WERI-Rb-1 (cell line): ENCODE measurements around the gene RAI1.

Experiments
- DNase-seq: peaks from one replicate; pipeline ENCODE4 v3.0.0-alpha.2; 2020
- H3K27ac ChIP-seq: fragments of 250-450 bp; sonication (Bioruptor Pico); 2 replicates; pipeline ENCODE4 v1.5.1; 2020; ENCODE audit warnings: mild to moderate bottlenecking, moderate library complexity
- H3K27me3 ChIP-seq: fragments of 250-450 bp; sonication (Bioruptor Pico); 2 replicates; pipeline ENCODE4 v1.5.1; 2021; ENCODE audit warnings: mild to moderate bottlenecking, low read depth, moderate library complexity; ENCODE audit not compliant: insufficient read depth, severe bottlenecking
- H3K36me3 ChIP-seq: fragments of 250-450 bp; sonication (Bioruptor Pico); 2 replicates; pipeline ENCODE4 v1.5.1; 2020; ENCODE audit warnings: mild to moderate bottlenecking, moderate library complexity
- H3K4me3 ChIP-seq: 2 replicates; pipeline ENCODE4 v1.5.1; 2011; ENCODE audit warnings: low read depth, mild to moderate bottlenecking, control low read depth, low read length
- H3K9me3 ChIP-seq: fragments of 250-450 bp; sonication (Bioruptor Pico); 2 replicates; pipeline ENCODE4 v1.5.1; 2021; ENCODE audit warnings: mild to moderate bottlenecking, moderate library complexity; ENCODE audit not compliant: severe bottlenecking
- TF ChIP-seq, protein P1 (sequence below): IDR thresholded peaks from 2 replicates; pipeline ENCODE4 v1.5.1; 2011; ENCODE audit warnings: low read depth, mild to moderate bottlenecking, control low read depth, inconsistent platforms, low read length

The RAI1 gene

DNA sequence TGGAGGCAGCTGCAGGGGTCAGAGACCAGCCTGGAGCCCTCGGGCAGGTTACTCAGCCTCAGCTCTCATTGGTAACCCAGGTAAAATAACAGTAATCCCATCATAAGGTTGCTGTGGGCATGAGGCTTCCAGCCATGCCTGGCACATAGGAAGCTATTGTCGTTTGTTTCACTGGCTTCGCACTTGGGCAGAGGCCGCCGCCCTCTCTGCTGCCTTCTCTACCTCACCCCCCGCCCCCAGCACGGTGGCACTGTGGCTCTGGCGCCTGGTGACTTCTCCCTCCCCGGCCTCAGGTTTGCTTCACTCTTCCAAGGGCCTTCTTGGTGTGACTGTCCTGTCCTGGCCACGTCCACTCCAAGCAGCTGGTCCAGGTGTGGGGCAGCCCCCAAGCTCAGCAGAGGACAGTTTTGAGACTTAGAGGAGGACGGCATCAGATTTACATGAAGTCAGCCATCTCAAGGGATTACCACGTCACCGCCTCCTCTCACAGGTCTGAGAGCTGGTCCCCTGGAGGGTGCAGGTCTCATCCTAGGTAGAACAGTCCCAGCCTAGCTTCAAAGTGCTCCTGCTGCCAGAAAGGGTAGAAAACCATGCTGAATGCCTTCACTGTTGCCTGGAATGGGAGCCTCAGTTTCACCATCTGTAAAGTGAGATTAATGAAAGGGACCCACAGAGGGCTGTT lies 120.7 kb downstream of the RAI1 start:
- TF ChIP-seq, protein P1, sequence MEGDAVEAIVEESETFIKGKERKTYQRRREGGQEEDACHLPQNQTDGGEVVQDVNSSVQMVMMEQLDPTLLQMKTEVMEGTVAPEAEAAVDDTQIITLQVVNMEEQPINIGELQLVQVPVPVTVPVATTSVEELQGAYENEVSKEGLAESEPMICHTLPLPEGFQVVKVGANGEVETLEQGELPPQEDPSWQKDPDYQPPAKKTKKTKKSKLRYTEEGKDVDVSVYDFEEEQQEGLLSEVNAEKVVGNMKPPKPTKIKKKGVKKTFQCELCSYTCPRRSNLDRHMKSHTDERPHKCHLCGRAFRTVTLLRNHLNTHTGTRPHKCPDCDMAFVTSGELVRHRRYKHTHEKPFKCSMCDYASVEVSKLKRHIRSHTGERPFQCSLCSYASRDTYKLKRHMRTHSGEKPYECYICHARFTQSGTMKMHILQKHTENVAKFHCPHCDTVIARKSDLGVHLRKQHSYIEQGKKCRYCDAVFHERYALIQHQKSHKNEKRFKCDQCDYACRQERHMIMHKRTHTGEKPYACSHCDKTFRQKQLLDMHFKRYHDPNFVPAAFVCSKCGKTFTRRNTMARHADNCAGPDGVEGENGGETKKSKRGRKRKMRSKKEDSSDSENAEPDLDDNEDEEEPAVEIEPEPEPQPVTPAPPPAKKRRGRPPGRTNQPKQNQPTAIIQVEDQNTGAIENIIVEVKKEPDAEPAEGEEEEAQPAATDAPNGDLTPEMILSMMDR, result no peak
- Histone ChIP-seq H3K9me3 (no peaks in the 10 kb centered on the region), H3K4me3 (no peak overlapping the region), H3K36me3 (peaks cover 88% of the 10 kb centered on the region), H3K27ac (no peak overlapping the region), H3K27me3 (no peaks in the 10 kb centered on the region)
- DNase-seq, result no peak

- peaks cover 82% of the 10 kb centered on the region for H3K36me3 ChIP-seq
- no peak for DNase-seq
- TF ChIP-seq, protein P1, result no peak
Observed at GRCh38 chr17:17804007-17804406, 122.7 kb downstream of the RAI1 start.

DNA sequence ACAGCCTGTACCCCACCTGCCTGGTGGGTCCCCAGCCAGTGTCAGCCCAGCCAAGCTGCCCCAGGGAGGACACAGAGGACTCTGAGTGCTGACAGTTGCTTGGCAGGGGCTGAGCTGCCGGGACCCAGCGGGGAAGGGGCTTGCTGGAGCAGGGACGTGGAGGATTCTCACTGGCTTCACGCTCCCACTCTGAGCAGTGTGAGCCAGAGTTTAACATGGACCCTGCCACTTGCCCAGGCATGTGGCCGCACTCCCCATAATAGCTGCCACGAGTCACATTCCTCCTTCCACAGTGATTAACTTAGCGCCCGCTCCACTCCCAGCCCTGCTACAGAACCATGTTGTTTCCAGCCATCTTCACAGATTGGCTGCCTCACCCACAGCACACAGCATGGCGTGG lies 124.3 kb downstream of the RAI1 start:
- no peaks in the 10 kb centered on the region for H3K9me3 ChIP-seq
- TF ChIP-seq, protein P1, result no peak
- no peaks in the 10 kb centered on the region for H3K27me3 ChIP-seq
- no peak overlapping the region for H3K27ac ChIP-seq
- H3K36me3 ChIP-seq, result peaks cover 79% of the 10 kb centered on the region
- no peak for DNase-seq
- H3K4me3 ChIP-seq, result no peak overlapping the region

More at GRCh38 chr17:17804007-17804406, 122.7 kb downstream of the RAI1 start:
- Histone ChIP-seq H3K27ac (no peak overlapping the region), H3K27me3 (no peaks in the 10 kb centered on the region), H3K9me3 (no peaks in the 10 kb centered on the region), H3K4me3 (no peak overlapping the region)

DNA sequence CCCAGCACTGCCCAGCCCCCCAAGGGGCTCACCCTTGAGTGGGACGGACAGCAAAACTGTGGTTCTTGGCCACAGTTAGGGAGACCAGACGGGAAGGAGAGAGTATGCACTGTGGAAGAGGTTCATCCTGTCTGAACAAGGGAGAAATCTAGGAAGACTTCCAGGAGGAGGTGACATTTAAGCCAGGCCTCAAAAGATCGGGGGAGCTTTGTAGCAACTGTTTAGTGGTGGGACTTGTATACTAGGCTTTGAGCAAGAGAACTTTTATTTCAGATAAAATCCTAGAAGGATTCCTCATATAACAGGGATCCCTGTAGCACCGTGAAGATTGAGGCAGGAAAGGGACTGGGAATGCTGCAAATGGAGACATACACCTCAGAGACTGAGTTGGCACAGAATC lies 124.8 kb downstream of the RAI1 start:
- Histone ChIP-seq H3K27me3 (no peaks in the 10 kb centered on the region), H3K9me3 (no peaks in the 10 kb centered on the region), H3K4me3 (no peak overlapping the region), H3K36me3 (peaks cover 83% of the 10 kb centered on the region), H3K27ac (no peak overlapping the region)
- TF ChIP-seq, protein P1, result no peak
- no peak for DNase-seq

- TF ChIP-seq, protein P1, result no peak
- H3K27me3 ChIP-seq, result no peaks in the 10 kb centered on the region
- no peak overlapping the region for H3K4me3 ChIP-seq
- H3K36me3 ChIP-seq, result peaks cover 82% of the 10 kb centered on the region
- DNase-seq, result no peak
- H3K27ac ChIP-seq, result no peak overlapping the region
- H3K9me3 ChIP-seq, result no peaks in the 10 kb centered on the region
Observed at GRCh38 chr17:17806611-17807274, 125.5 kb downstream of the RAI1 start.
